ENCODE measurements around the gene LACC1.

Gene LACC1

GRCh38 chr13:43937839-43938238, 58.1 kb downstream of the LACC1 start:
- H3K4me1 ChIP-seq (ENCODE audit: low read length), result no peaks in the 10 kb centered on the region
- TF ChIP-seq CTCF (IDR thresholded peaks at IDR 0.05; ENCODE audit: low read length) (no peak), EZH2 (optimal IDR thresholded peaks at IDR 0.05; ENCODE audit: low read depth, low read length) (no peak), EZH2phosphoT487 (IDR thresholded peaks at IDR 0.05; ENCODE audit: low read length) (no peak)
- no peak overlapping the region for H3K27ac ChIP-seq (ENCODE audit: low read length)
- H3F3A ChIP-seq (ENCODE audit: insufficient read depth, low read length), result peaks cover 3% of the 10 kb centered on the region; the same call in 1 of the 2 replicates
- H3K4me3 ChIP-seq (ENCODE audit: low read length), result no peak overlapping the region
- no peak for DNase-seq
- no peak overlapping the region for H3K9ac ChIP-seq (ENCODE audit: low read length)
- H3K4me2 ChIP-seq (ENCODE audit: low read depth, low read length), result no peak overlapping the region
- H3K27me3 ChIP-seq (replicated peaks; ENCODE audit: insufficient read depth, low read length), result no peaks in the 10 kb centered on the region; the same call in none of the 2 replicates
- H3K9me3 ChIP-seq (replicated peaks; ENCODE audit: insufficient read depth, low read length), result no peaks in the 10 kb centered on the region
- no peaks in the 10 kb centered on the region for H3K36me3 ChIP-seq (replicated peaks; ENCODE audit: insufficient read depth, low read length)
- no peak overlapping the region for H2AFZ ChIP-seq (ENCODE audit: low read length)
- no peaks in the 10 kb centered on the region for H3K9me2 ChIP-seq (replicated peaks; ENCODE audit: insufficient read depth, low read length)
- H3K79me2 ChIP-seq (ENCODE audit: low read length), result no peaks in the 10 kb centered on the region
- no peaks in the 10 kb centered on the region for H4K20me1 ChIP-seq (ENCODE audit: insufficient read depth, low read length)

- H3K4me2 ChIP-seq (ENCODE audit: low read depth, low read length), result no peak overlapping the region
- no peak overlapping the region for H2AFZ ChIP-seq (ENCODE audit: low read length)
- no peaks in the 10 kb centered on the region for H3K79me2 ChIP-seq (ENCODE audit: low read length)
- H3K27me3 ChIP-seq (replicated peaks; ENCODE audit: insufficient read depth, low read length), result no peaks in the 10 kb centered on the region; the same call in 1 of the 2 replicates
- no peak for DNase-seq
- H3K27ac ChIP-seq (ENCODE audit: low read length), result no peak overlapping the region
- H3F3A ChIP-seq (ENCODE audit: insufficient read depth, low read length), result no peaks in the 10 kb centered on the region
- H3K36me3 ChIP-seq (replicated peaks; ENCODE audit: insufficient read depth, low read length), result no peaks in the 10 kb centered on the region
- no peak overlapping the region for H3K4me3 ChIP-seq (ENCODE audit: low read length)
- TF ChIP-seq CTCF (IDR thresholded peaks at IDR 0.05; ENCODE audit: low read length) (no peak), EZH2 (optimal IDR thresholded peaks at IDR 0.05; ENCODE audit: low read depth, low read length) (no peak), EZH2phosphoT487 (IDR thresholded peaks at IDR 0.05; ENCODE audit: low read length) (no peak)
- no peaks in the 10 kb centered on the region for H3K4me1 ChIP-seq (ENCODE audit: low read length)
- no peaks in the 10 kb centered on the region for H3K9me2 ChIP-seq (replicated peaks; ENCODE audit: insufficient read depth, low read length)
- no peaks in the 10 kb centered on the region for H3K9me3 ChIP-seq (replicated peaks; ENCODE audit: insufficient read depth, low read length)
- no peak overlapping the region for H3K9ac ChIP-seq (ENCODE audit: low read length)
- H4K20me1 ChIP-seq (ENCODE audit: insufficient read depth, low read length), result no peaks in the 10 kb centered on the region
Observed at GRCh38 chr13:43938449-43938848, 58.7 kb downstream of the LACC1 start.

- H4K20me1 ChIP-seq (ENCODE audit: insufficient read depth, low read length), result no peaks in the 10 kb centered on the region
- H3K9ac ChIP-seq (ENCODE audit: low read length), result no peak overlapping the region
- no peaks in the 10 kb centered on the region for H3K4me1 ChIP-seq (ENCODE audit: low read length)
- no peaks in the 10 kb centered on the region for H3K9me2 ChIP-seq (replicated peaks; ENCODE audit: insufficient read depth, low read length)
- H3K27ac ChIP-seq (ENCODE audit: low read length), result no peak overlapping the region
- no peaks in the 10 kb centered on the region for H3K79me2 ChIP-seq (ENCODE audit: low read length)
- no peak overlapping the region for H3K4me3 ChIP-seq (ENCODE audit: low read length)
- H3K9me3 ChIP-seq (replicated peaks; ENCODE audit: insufficient read depth, low read length), result no peaks in the 10 kb centered on the region
- H3K36me3 ChIP-seq (replicated peaks; ENCODE audit: insufficient read depth, low read length), result no peaks in the 10 kb centered on the region
- no peak for DNase-seq
- no peak overlapping the region for H2AFZ ChIP-seq (ENCODE audit: low read length)
- H3F3A ChIP-seq (ENCODE audit: insufficient read depth, low read length), result no peaks in the 10 kb centered on the region
- no peaks in the 10 kb centered on the region; the same call in 1 of the 2 replicates for H3K27me3 ChIP-seq (replicated peaks; ENCODE audit: insufficient read depth, low read length)
- H3K4me2 ChIP-seq (ENCODE audit: low read depth, low read length), result no peak overlapping the region
- TF ChIP-seq EZH2phosphoT487 (IDR thresholded peaks at IDR 0.05; ENCODE audit: low read length), result no peak
- no peak for TF ChIP-seq CTCF (IDR thresholded peaks at IDR 0.05; ENCODE audit: low read length)
- no peak for TF ChIP-seq EZH2 (optimal IDR thresholded peaks at IDR 0.05; ENCODE audit: low read depth, low read length)
Observed at GRCh38 chr13:43939086-43939485, 59.4 kb downstream of the LACC1 start.

All from MM.1S (cell line).